Loucy (cell line): ENCODE results near the gene TM9SF3.

Experiments
- CTCF ChIP-seq: fragments of 200-600 bp; sonication (generic); conservative IDR thresholded peaks from 2 replicates; pipeline ENCODE4 v1.5.1; 2014; ENCODE audit warnings: mild to moderate bottlenecking, antibody characterized with exemption, low read length
- EZH2phosphoT487 ChIP-seq: fragments of 200-600 bp; IDR thresholded peaks from 2 replicates; pipeline ENCODE4 v1.6.1; 2018; ENCODE audit warnings: antibody characterized with exemption, mild to moderate bottlenecking, moderate library complexity, borderline replicate concordance

DNA sequence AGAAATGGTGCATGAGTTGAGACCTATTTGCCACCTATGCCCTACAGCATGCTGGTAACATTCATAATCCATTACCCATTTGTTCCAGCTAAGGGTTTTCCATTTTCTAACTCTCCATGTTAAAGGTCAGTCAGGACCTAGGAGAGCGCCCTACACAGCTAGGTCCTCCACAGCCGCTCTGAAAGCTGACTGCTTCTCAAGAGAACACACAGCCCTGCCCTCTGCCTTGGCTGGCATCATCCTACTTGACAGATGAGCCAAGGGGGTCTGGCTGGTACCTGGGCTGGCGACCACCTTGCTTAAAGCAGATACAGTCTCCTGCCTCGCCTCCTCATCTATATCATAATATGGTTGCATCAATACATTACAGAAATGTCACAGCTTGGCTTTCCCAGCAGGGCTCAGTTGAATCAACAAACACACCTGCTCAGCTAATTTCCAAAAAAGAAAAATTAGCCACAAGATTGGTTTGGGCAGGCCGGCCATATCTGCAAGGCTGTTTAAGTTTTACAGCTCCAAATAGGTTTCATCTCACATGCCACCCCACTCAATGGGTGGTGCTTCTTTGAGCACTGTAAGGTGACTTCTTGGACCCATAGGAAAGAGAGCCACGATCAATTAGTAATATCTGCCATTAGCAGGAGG, 90.4 kb downstream of the TM9SF3 start:
- TF ChIP-seq CTCF (no peak), EZH2phosphoT487 (no peak)
